ENCODE measurements around the gene SEC61G. TPM values are rescaled to one million over a fixed set of nuclear protein-coding genes. Genes with fewer than 3 reads are reported as not detected.

SEC61G gene
- total RNA-seq, 1 donor from 2014 or later: 87.6 TPM

- H3K4me3 ChIP-seq: no peak overlapping the region
- no peaks in the 10 kb centered on the region for H3K9me3 ChIP-seq
- no peak overlapping the region for H3K27ac ChIP-seq
- DNase-seq (no peak), ATAC-seq (no peak)
- intact Hi-C loops (cut with DNase I): no loop called here
- TF ChIP-seq CTCF (IDR thresholded peaks at IDR 0.05): no peak
- no peaks in the 10 kb centered on the region for H3K36me3 ChIP-seq
- H3K27me3 ChIP-seq: no peaks in the 10 kb centered on the region
- no peaks in the 10 kb centered on the region for H3K4me1 ChIP-seq
Observed at GRCh38 chr7:54728411-54728810, 30.6 kb downstream of the SEC61G start.

DNA sequence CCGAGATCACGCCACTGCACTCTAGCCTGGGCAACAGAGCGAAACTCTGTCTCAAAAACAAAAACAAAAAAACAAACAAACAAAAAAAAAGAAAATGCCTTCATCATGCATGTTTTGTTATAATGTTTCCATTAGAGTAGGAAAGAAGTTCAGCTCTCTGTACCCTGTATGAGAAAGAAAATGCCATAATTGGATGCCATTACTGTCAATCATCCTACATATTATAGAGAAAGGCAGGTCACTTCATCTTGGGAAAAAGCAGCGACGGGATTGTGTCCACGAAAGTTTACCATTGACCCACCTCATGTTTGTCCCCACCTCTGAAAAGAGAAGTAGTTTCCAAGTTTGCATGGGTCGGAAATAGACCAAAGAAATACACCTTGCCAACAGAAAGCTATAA lies 33.8 kb downstream of the SEC61G start:
- intact Hi-C loops (cut with DNase I): no loop called here
- no peak for ATAC-seq
- no peak for TF ChIP-seq CTCF (IDR thresholded peaks at IDR 0.05)
- Histone ChIP-seq H3K36me3 (no peaks in the 10 kb centered on the region), H3K9me3 (no peaks in the 10 kb centered on the region), H3K4me1 (no peaks in the 10 kb centered on the region), H3K27ac (no peak overlapping the region), H3K4me3 (no peak overlapping the region), H3K27me3 (no peaks in the 10 kb centered on the region)
- DNase-seq: no peak

DNA sequence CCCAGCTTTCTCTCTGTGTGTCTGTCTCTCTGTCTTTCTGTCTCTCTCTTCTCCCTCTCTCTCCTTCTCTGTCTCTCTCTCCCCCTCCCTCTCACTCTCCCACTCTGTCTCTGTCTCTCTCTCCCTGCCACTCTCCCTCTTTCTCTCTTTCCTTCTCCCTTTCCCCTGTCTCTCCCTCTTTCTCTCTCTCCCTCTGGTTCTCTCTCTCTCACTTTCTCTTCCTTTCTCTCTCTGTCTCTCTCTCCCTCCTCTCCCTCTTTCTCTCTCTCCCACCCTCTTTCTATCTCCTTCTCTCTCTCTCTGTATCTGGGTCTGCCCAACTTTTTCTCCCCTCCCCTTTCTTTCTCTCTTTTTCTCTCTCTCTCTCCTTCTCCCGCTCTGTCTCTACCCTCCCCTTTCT lies 36.5 kb downstream of the SEC61G start:
- no peak for TF ChIP-seq CTCF (IDR thresholded peaks at IDR 0.05)
- no peak for DNase-seq
- H3K4me1 ChIP-seq: no peaks in the 10 kb centered on the region
- H3K9me3 ChIP-seq: no peaks in the 10 kb centered on the region
- ATAC-seq: no peak
- H3K27me3 ChIP-seq: no peaks in the 10 kb centered on the region
- intact Hi-C loops (cut with DNase I): no loop called here
- no peak overlapping the region for H3K27ac ChIP-seq
- no peaks in the 10 kb centered on the region for H3K36me3 ChIP-seq
- H3K4me3 ChIP-seq: no peak overlapping the region

DNA sequence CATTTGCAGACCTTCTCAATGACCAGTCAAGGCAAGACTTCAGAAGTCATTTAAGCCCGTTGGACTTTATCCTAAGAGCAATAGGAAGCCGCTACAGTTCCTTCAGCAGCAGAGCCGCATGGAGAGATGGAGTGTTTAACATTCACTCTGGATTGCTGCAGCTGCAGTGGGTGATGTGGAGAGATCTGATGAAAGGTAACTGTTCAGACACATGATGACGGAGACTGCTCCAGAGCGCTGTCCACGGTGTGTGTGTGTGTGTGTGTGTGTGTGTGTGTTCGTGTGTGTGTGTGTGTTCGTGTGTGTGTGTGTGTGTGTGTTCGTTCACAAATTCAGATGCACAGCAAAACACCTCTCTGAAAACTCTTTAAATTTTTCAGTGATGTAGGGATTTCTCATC lies 37.0 kb downstream of the SEC61G start:
- no peak overlapping the region for H3K27ac ChIP-seq
- intact Hi-C loops (cut with DNase I): no loop called here
- no peak for DNase-seq
- no peaks in the 10 kb centered on the region for H3K36me3 ChIP-seq
- no peak overlapping the region for H3K4me3 ChIP-seq
- H3K27me3 ChIP-seq: no peaks in the 10 kb centered on the region
- no peak for TF ChIP-seq CTCF (IDR thresholded peaks at IDR 0.05)
- no peaks in the 10 kb centered on the region for H3K4me1 ChIP-seq
- H3K9me3 ChIP-seq: no peaks in the 10 kb centered on the region
- ATAC-seq: no peak

DNA sequence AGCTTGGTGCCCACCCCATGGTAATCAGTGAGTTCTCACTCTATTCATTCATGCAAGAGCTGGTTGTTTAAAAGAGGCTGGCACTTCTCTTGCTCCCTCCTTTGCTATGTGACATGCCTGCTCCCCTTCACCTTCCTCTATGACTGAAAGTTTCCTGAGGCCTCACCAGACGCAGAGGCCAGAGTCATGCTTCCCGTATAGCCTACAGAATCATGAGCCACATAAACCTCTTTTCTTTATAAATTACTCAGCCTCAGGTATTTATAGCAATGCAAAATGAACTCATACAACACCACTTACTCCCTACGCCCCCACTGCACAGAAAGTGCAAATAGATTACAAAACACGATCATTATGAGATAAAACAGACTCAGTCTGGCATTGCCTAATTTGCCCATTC lies 39.0 kb downstream of the SEC61G start:
- no peak for TF ChIP-seq CTCF (IDR thresholded peaks at IDR 0.05)
- Histone ChIP-seq H3K4me1 (no peaks in the 10 kb centered on the region), H3K27me3 (no peaks in the 10 kb centered on the region), H3K4me3 (no peak overlapping the region), H3K27ac (no peak overlapping the region), H3K9me3 (no peaks in the 10 kb centered on the region), H3K36me3 (no peaks in the 10 kb centered on the region)
- ATAC-seq: no peak
- intact Hi-C loops (cut with DNase I): no loop called here
- DNase-seq: no peak

- H3K27me3 ChIP-seq: no peaks in the 10 kb centered on the region
- H3K4me1 ChIP-seq: no peaks in the 10 kb centered on the region
- H3K36me3 ChIP-seq: no peaks in the 10 kb centered on the region
- no peak for TF ChIP-seq CTCF (IDR thresholded peaks at IDR 0.05)
- DNase-seq (no peak), ATAC-seq (no peak)
- H3K4me3 ChIP-seq: no peak overlapping the region
- no peak overlapping the region for H3K27ac ChIP-seq
- no peaks in the 10 kb centered on the region for H3K9me3 ChIP-seq
- intact Hi-C loops (cut with DNase I): no loop called here
Observed at GRCh38 chr7:54719425-54719824, 39.6 kb downstream of the SEC61G start.
